Left lung (tissue), 10 donors: ENCODE measurements around the gene ZFX. TPM values are rescaled to one million over a fixed set of nuclear protein-coding genes. Genes with fewer than 3 reads are reported as not detected.

Source experiments
- ATAC-seq: fragments of 200-7000 bp; cut with Tn5 transposase; one replicate; pipeline ENCODE4 v1.9.1; 2020; ENCODE audit warnings: moderate library complexity
- DNase-seq, 4 donors: peaks; one replicate each; pipeline ENCODE4 v3.0.0-alpha.2; 2013 to 2020
- H3K27ac ChIP-seq, 2 donors: fragments of 200-600 bp; sonication (generic) in 1 of 2; one replicate each; pipeline versions ENCODE4 v1.5.0 to v1.8.0; 2020 to 2021
- H3K27me3 ChIP-seq, 2 donors: fragments of 200-600 bp; sonication (generic) in 1 of 2; one replicate each; pipeline versions ENCODE4 v1.5.0 to v1.8.0; 2020 to 2021
- H3K36me3 ChIP-seq, 2 donors: fragments of 200-600 bp; sonication (generic) in 1 of 2; one replicate each; pipeline versions ENCODE4 v1.5.0 to v1.8.0; 2020 to 2021
- H3K4me1 ChIP-seq, 2 donors: fragments of 200-600 bp; one replicate each; pipeline ENCODE4 v1.8.0; 2021
- H3K4me3 ChIP-seq, 2 donors: fragments of 200-600 bp; sonication (generic) in 1 of 2; one replicate each; pipeline versions ENCODE4 v1.5.0 to v1.8.0; 2020 to 2021; ENCODE audit warnings: mild to moderate bottlenecking in 1 of 2
- H3K9me3 ChIP-seq, 2 donors: fragments of 200-600 bp; sonication (generic) in 1 of 2; one replicate each; pipeline versions ENCODE4 v1.5.0 to v1.8.0; 2020 to 2021
- CTCF ChIP-seq, 2 donors: fragments of 200-600 bp; sonication (generic) in 1 of 2; IDR thresholded peaks; one replicate each; pipeline versions ENCODE4 v1.5.0 to v1.8.0; 2021; ENCODE audit warnings: antibody characterized with exemption in 2 of 2
- intact Hi-C, 2 donors: fragments of 100-400 bp; cut with DNase I; formaldehyde crosslinking; loops; one replicate each; pipeline versions ENCODE4 v1.11.2 to v1.14.2; 2022
- polyA plus RNA-seq, 6 donors: library from polyadenylated mRNA; unstranded; fragments of 120-200 nt; gene quantifications; one replicate each; pipeline ENCODE4 v1.2.1, GENCODE V29; 2013; ENCODE audit not compliant: insufficient read length in 6 of 6
- total RNA-seq, 2 donors: library from RNA; stranded (reverse); fragmentation: NEBNext Ultra II Directional; extraction: Animal tissue kit (Norgen Biotek cat#: 25700); gene quantifications; one replicate each; pipeline ENCODE4 v1.2.1, GENCODE V29; 2021
- donor health status: DM: no; HTN: yes; CAD: no.
- donor health status: DM: no; HTN: no; CAD: no.

ZFX gene
- total and polyA plus RNA-seq, 8 donors = 29.4 to 50.7 (median 42.5) TPM

- Histone ChIP-seq H3K27ac (no peak overlapping the region), H3K4me1 (no peaks in the 10 kb centered on the region), H3K36me3 (no peaks in the 10 kb centered on the region), H3K4me3 (no peak overlapping the region), H3K27me3 (peaks cover 0 to 3% of the 10 kb centered on the region in 2 donors), H3K9me3 (peaks cover 0 to 4% of the 10 kb centered on the region in 2 donors)
- TF ChIP-seq CTCF (IDR thresholded peaks at IDR 0.05) = no peak
- no peak for DNase-seq
- no peak for ATAC-seq
- intact Hi-C loops = no loop called here
These were observed 80.4 kb downstream of the ZFX start for GRCh38 chrX:24229976-24230375.

- H3K27ac ChIP-seq = no peak overlapping the region
- ATAC-seq (peak; percentile 71), DNase-seq (no peak)
These were observed 81.6 kb downstream of the ZFX start for GRCh38 chrX:24231131-24231540.

GRCh38 chrX:24231641-24232179, 82.2 kb downstream of the ZFX start:
- Histone ChIP-seq H3K27me3 (peaks cover 0 to 3% of the 10 kb centered on the region in 2 donors), H3K27ac (no peak overlapping the region), H3K4me3 (no peak overlapping the region), H3K36me3 (no peaks in the 10 kb centered on the region), H3K4me1 (no peaks in the 10 kb centered on the region), H3K9me3 (no peaks in the 10 kb centered on the region)
- intact Hi-C loops = no loop called here
- no peak for DNase-seq
- TF ChIP-seq CTCF (IDR thresholded peaks at IDR 0.05) = no peak
- no peak for ATAC-seq

More at GRCh38 chrX:24231131-24231540, 81.6 kb downstream of the ZFX start:
- H3K36me3 ChIP-seq = no peaks in the 10 kb centered on the region
- intact Hi-C loops = no loop called here
- no peaks in the 10 kb centered on the region for H3K4me1 ChIP-seq
- H3K27me3 ChIP-seq = peaks cover 0 to 3% of the 10 kb centered on the region in 2 donors
- no peak for TF ChIP-seq CTCF (IDR thresholded peaks at IDR 0.05)
- no peaks in the 10 kb centered on the region for H3K9me3 ChIP-seq
- H3K4me3 ChIP-seq = no peak overlapping the region

DNA sequence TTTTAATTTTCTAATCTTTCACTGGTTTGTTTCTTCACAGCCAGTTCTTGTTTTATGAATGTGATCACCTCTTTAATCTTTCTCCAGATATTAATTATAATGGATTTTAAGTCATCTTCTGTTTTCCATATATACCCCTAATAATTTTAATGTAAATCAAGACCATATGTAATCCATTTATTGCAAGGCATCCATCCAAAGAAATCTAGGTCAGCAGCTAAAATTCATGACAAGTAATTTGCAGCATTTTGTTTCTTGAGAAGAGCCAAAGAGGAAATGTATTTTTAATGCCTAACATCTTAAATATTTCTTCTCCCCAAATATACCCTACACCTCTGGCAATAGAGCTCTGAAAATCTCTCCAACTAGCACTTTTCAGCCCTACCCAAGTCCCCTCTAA, 83.3 kb downstream of the ZFX start:
- DNase-seq (peak in 2 of 4 donors; percentile 34), ATAC-seq (no peak)
- Histone ChIP-seq H3K27ac (no peak overlapping the region), H3K36me3 (no peaks in the 10 kb centered on the region), H3K4me1 (no peaks in the 10 kb centered on the region), H3K27me3 (peaks cover 0 to 7% of the 10 kb centered on the region in 2 donors), H3K9me3 (no peaks in the 10 kb centered on the region), H3K4me3 (no peak overlapping the region)
- intact Hi-C loops = no loop called here
- no peak for TF ChIP-seq CTCF (IDR thresholded peaks at IDR 0.05)

DNA sequence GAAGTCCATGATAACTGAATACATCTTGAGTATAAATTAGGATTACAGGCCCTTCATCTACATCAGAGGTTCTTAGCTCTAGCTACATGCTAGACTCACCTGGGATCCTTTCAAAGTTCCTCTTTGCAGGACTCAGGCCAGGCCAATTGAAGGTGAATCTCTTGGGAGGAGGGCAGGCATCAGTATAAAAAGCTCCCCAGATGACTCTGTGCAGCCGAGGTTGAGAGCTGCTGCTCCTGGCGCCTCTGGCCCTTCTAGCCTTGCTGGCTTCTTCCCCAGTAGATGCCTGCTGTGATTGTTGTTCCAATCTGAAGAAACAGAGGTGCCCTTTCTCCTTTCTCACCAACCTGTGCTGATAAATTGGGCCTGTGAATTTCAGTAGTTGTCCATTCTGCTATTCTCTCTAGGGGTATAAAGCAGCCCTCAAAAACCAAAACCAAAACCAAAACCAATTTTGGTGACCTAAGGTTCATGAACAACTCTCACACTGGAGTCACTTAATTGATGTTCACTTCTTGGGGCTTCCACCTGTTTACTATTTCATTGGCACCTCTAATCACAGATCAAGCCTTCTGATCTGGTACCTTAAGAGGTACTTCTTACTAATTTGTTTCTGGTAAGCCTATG, 85.7 kb downstream of the ZFX start:
- Histone ChIP-seq H3K9me3 (no peaks in the 10 kb centered on the region), H3K27me3 (peaks cover 0 to 10% of the 10 kb centered on the region in 2 donors), H3K4me1 (no peaks in the 10 kb centered on the region), H3K4me3 (no peak overlapping the region), H3K27ac (no peak overlapping the region), H3K36me3 (no peaks in the 10 kb centered on the region)
- ATAC-seq (no peak), DNase-seq (no peak)
- no peak for TF ChIP-seq CTCF (IDR thresholded peaks at IDR 0.05)
- intact Hi-C loops = no loop called here
